Parathyroid adenoma (tissue), 2 donors: ENCODE data around the gene MRPL43.

Experiments
- H2AFZ ChIP-seq: fragments of 300-600 bp; sonication (generic); one replicate; pipeline ENCODE4 v1.7.0; 2017; ENCODE audit warnings: antibody characterized with exemption, mild to moderate bottlenecking
- H3K27ac ChIP-seq: fragments of 300-600 bp; sonication (generic); one replicate; pipeline ENCODE4 v1.7.0; 2017
- H3K27me3 ChIP-seq: fragments of 300-600 bp; sonication (generic); one replicate; pipeline ENCODE4 v1.7.0; 2017; ENCODE audit warnings: low read length; ENCODE audit not compliant: control insufficient read depth, insufficient read depth
- H3K36me3 ChIP-seq: fragments of 300-600 bp; sonication (generic); one replicate; pipeline ENCODE4 v1.7.0; 2017; ENCODE audit warnings: low read length; ENCODE audit not compliant: control insufficient read depth, insufficient read depth
- H3K4me1 ChIP-seq: fragments of 300-600 bp; sonication (generic); one replicate; pipeline ENCODE4 v1.7.0; 2017; ENCODE audit warnings: control low read depth
- H3K4me2 ChIP-seq: fragments of 300-600 bp; sonication (generic); one replicate; pipeline ENCODE4 v1.7.0; 2017; ENCODE audit warnings: low read length
- H3K4me3 ChIP-seq: fragments of 300-600 bp; sonication (generic); one replicate; pipeline ENCODE4 v1.7.0; 2017; ENCODE audit warnings: low read depth, low read length
- H3K79me2 ChIP-seq: fragments of 300-600 bp; sonication (generic); one replicate; pipeline ENCODE4 v1.7.0; 2017; ENCODE audit warnings: control low read depth
- H3K9ac ChIP-seq: fragments of 300-600 bp; sonication (generic); one replicate; pipeline ENCODE4 v1.7.0; 2017; ENCODE audit warnings: mild to moderate bottlenecking
- H3K9me3 ChIP-seq: fragments of 300-600 bp; sonication (generic); one replicate; pipeline ENCODE4 v1.7.0; 2017; ENCODE audit warnings: low read length; ENCODE audit not compliant: control insufficient read depth
- CTCF ChIP-seq: fragments of 300-600 bp; sonication (generic); IDR thresholded peaks from one replicate; pipeline ENCODE4 v1.7.0; 2017; ENCODE audit warnings: antibody characterized with exemption, mild to moderate bottlenecking
- donor health status: primary hyperparathyroidism.

The MRPL43 gene

GRCh38 chr10:100968062-100968736 lies 19.1 kb downstream of the MRPL43 start:
- no peaks in the 10 kb centered on the region for H3K36me3 ChIP-seq
- no peak overlapping the region for H3K27ac ChIP-seq
- H3K4me2 ChIP-seq, result no peak overlapping the region
- no peak for TF ChIP-seq CTCF
- H3K4me3 ChIP-seq, result peak overlapping the region; percentile 14
- peaks cover 10% of the 10 kb centered on the region for H3K4me1 ChIP-seq
- H3K27me3 ChIP-seq, result no peaks in the 10 kb centered on the region
- H3K9ac ChIP-seq, result no peak overlapping the region
- no peak overlapping the region for H2AFZ ChIP-seq
- H3K79me2 ChIP-seq, result no peaks in the 10 kb centered on the region
- H3K9me3 ChIP-seq, result no peaks in the 10 kb centered on the region

DNA sequence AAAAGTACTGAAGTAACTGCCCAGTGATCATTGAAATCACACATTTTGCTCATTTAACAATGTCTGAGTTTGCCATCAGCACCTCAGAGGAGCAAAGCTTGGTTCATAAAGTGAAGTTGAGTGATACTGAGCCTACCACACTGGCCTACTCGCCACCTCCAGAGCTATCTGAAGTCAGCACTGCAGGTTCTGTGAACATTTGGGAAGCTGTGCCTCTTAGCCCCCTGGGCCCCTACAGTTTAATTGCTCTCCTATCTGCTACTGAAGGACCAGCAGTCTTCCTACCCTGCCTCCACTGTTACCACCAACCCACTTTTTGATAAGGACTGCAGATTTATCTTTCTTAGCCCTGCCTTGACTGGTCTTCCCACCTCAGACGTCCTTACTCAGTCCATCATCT lies 20.0 kb downstream of the MRPL43 start:
- H3K4me1 ChIP-seq, result peaks cover 10% of the 10 kb centered on the region
- no peak overlapping the region for H3K9ac ChIP-seq
- no peaks in the 10 kb centered on the region for H3K79me2 ChIP-seq
- TF ChIP-seq CTCF, result no peak
- H3K4me3 ChIP-seq, result no peak overlapping the region
- H3K9me3 ChIP-seq, result no peaks in the 10 kb centered on the region
- H3K27me3 ChIP-seq, result no peaks in the 10 kb centered on the region
- no peak overlapping the region for H3K4me2 ChIP-seq
- no peak overlapping the region for H3K27ac ChIP-seq
- no peak overlapping the region for H2AFZ ChIP-seq
- no peaks in the 10 kb centered on the region for H3K36me3 ChIP-seq

DNA sequence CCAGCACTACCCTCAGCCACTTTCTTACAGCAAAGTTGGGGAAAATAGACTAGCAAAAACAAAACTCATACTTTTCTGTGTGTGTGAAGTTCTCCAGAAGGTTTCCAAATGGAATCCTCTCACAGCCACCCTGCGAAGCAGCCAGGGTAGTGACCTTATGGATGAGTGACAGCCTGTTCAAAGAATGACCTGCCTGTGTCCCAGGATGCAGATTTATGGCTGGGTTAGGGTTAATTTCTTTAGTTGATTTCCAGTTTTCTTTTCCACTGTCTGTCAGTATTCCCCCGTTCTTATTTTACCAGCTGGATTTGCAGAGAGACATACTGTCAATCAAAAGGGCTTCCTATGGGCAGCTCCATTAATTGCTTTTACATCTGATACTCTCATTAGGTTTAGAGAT lies 20.4 kb downstream of the MRPL43 start:
- Histone ChIP-seq H2AFZ (no peak overlapping the region), H3K9ac (no peak overlapping the region), H3K9me3 (no peaks in the 10 kb centered on the region), H3K4me1 (peaks cover 10% of the 10 kb centered on the region), H3K27ac (no peak overlapping the region), H3K27me3 (no peaks in the 10 kb centered on the region), H3K36me3 (no peaks in the 10 kb centered on the region), H3K4me3 (no peak overlapping the region), H3K4me2 (no peak overlapping the region), H3K79me2 (no peaks in the 10 kb centered on the region)
- no peak for TF ChIP-seq CTCF

- Histone ChIP-seq H3K27me3 (no peaks in the 10 kb centered on the region), H3K4me2 (no peak overlapping the region), H3K79me2 (no peaks in the 10 kb centered on the region), H3K4me1 (peaks cover 10% of the 10 kb centered on the region), H2AFZ (no peak overlapping the region), H3K27ac (no peak overlapping the region), H3K9me3 (no peaks in the 10 kb centered on the region), H3K9ac (no peak overlapping the region), H3K36me3 (no peaks in the 10 kb centered on the region), H3K4me3 (no peak overlapping the region)
- no peak for TF ChIP-seq CTCF
These were observed 21.5 kb downstream of the MRPL43 start for GRCh38 chr10:100965820-100966219.

GRCh38 chr10:100963826-100964225 lies 23.5 kb downstream of the MRPL43 start:
- H3K9me3 ChIP-seq, result no peaks in the 10 kb centered on the region
- no peak overlapping the region for H3K27ac ChIP-seq
- no peaks in the 10 kb centered on the region for H3K79me2 ChIP-seq
- H3K27me3 ChIP-seq, result no peaks in the 10 kb centered on the region
- H3K4me3 ChIP-seq, result no peak overlapping the region
- H3K36me3 ChIP-seq, result no peaks in the 10 kb centered on the region
- no peak overlapping the region for H3K9ac ChIP-seq
- H3K4me2 ChIP-seq, result no peak overlapping the region
- TF ChIP-seq CTCF, result no peak
- H2AFZ ChIP-seq, result no peak overlapping the region
- H3K4me1 ChIP-seq, result peaks cover 7% of the 10 kb centered on the region
